NCI-H128 (cell line): ENCODE data around the gene KCND3.
A peak's percentile ranks its signal among the peaks of the same experiment; 100 is the strongest.

Experiments
- DNase-seq: peaks from one replicate; lab custom pipeline; 2025; ENCODE audit not compliant: unreplicated experiment; lab: John Stamatoyannopoulos, UW

Gene KCND3

GRCh38 chr1:111989531-111990025, at the start of gene KCND3:
KCND3 (minus strand) TSS chr1:111989668.
- DNase-seq, result no peak

DNA sequence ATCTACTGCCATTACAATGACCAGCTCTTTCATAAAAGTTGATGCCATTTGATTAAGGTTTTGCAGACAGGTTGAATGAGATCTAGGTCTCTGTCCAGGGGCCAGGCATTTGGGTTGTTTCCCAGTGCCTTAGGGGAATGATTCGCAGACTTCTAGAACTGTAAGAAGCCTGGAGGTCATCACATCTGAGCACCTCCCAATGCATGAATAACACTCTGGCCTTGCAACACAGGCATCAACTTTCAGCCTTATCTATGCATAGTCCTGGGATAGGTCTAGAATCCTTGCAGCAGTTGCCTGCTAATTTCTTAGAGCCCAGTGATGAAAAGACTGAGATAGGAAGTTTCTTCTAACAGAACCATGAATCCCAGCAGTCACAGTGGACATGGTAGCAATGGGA, 44.8 kb upstream of the KCND3 start:
- DNase-seq, result no peak

- DNase-seq, result no peak
Measured at GRCh38 chr1:112033439-112034120, 44.1 kb upstream of the KCND3 start.

DNA sequence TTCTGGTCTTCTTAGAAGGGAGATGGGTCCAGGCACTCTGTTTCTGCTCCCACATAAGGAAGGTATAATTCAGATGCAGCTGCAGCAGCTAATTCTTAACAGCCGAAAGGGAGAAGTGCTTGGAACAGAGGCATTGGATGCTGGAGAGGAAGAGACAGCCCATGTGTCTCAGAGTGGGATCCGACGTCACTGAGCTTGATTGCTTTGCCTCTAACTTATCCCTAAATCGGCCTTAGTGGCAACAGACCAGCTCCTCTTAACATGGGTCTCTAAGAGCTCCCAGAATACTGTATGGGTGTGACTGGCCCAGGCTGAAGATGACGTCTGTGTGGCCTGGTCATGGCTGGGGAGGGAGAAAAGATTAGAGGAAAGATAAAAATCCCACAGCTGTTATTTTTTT, 40.7 kb upstream of the KCND3 start:
- no peak for DNase-seq

GRCh38 chr1:112027696-112028095, 38.2 kb upstream of the KCND3 start:
- no peak for DNase-seq

GRCh38 chr1:112026501-112026900, 37.0 kb upstream of the KCND3 start:
- DNase-seq, result no peak

GRCh38 chr1:112026016-112026415, 36.5 kb upstream of the KCND3 start:
- DNase-seq, result no peak

DNA sequence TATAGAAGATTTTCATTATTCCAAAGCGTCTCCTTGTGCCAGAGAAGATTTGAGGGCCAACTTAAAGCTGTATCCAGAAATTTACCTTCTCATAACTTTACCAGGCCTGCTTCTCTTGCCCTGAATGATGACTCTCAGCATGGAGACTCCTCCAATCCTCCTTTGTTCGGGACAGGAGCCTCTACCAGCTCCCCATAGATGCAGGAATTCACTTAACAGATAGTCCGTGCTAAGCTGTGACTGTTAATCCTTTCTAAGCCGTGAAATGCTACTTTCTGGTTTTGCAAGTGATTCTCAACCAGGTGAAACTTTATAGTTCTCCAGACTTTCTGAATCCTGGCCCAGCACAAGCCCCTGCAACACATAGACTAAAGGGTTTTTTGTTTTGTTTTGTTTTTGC, 31.8 kb upstream of the KCND3 start:
- no peak for DNase-seq

DNA sequence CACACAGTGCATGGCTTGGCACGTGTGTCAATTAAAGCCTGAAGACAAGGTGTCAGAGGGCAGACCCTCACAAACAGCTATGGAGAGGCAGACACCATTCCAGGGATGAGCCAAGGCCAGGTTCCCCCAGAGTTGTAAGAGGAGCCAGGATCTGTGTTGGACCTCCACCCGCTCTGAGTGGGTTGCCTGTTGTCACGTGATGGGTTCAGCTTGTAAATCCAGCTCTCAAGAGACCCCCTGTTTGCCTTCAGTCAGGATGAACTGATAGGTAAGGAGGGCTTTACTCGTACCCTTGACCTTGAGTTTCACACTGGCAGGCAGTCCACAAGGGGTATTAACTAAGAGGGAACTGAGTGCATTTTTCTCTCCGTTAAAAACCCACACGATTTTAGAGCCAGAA, 27.7 kb upstream of the KCND3 start:
- no peak for DNase-seq

- DNase-seq, result no peak
Measured at GRCh38 chr1:112012823-112013222, 23.4 kb upstream of the KCND3 start.

DNA sequence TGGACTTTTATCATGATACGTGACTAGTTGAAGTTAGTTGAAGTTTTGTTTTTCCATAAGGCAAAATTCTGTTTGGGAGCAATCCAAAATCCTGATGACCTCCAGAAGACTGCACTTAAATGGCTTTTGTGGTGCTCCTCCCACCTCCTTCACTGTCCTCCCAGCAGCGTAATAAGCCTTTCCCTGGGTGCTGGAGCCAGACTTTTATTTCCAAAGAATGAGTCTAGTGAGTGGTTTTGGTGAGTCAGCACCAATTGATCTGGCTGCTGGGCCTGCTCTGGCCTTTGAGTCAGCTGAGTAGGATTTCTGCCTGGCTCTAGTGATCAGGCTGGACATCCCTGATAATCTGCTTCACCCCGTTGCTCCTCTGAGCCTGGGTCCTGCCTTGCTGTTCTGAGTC, 21.7 kb upstream of the KCND3 start:
- DNase-seq, result no peak

GRCh38 chr1:112007169-112007568, 17.7 kb upstream of the KCND3 start:
- DNase-seq, result no peak

- no peak for DNase-seq
Measured at GRCh38 chr1:112006416-112007025, 17.1 kb upstream of the KCND3 start.

DNA sequence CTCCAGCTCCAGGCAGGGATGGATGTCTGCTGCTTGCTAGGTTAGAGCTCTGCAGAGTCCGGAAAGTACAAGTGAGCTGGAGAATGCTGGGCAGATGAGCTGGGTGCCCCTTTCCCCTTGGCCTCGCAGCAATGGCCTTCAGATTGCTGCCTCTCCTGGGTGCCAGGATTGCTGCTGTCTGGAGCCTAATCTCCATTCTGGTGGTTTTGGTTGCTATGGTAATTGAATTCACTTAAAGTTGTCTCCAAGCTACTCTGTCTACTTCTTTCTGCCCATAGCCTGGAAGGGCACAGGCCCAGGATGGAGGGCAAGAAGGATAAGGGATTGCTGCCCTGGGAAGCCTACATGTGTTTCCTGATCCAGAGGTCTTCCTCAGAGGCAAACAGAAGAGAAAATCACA, 14.6 kb upstream of the KCND3 start:
- DNase-seq, result no peak

GRCh38 chr1:112002514-112002913, 13.0 kb upstream of the KCND3 start:
- DNase-seq, result no peak

GRCh38 chr1:112001436-112001835, 12.0 kb upstream of the KCND3 start:
- DNase-seq, result no peak

- DNase-seq, result no peak
Measured at GRCh38 chr1:112000048-112000447, 10.6 kb upstream of the KCND3 start.

- DNase-seq, result no peak
Measured at GRCh38 chr1:111998332-111998731, 8.9 kb upstream of the KCND3 start.

- DNase-seq, result no peak
Measured at GRCh38 chr1:111992476-111992875, 3.0 kb upstream of the KCND3 start.

- peak; percentile 70 for DNase-seq
Measured at GRCh38 chr1:111990878-111991718, 1.6 kb upstream of the KCND3 start.

GRCh38 chr1:111990026-111990877, 784 bp upstream of the KCND3 start:
- no peak for DNase-seq
